Mesendoderm (in vitro differentiated cells): ENCODE measurements around the gene DGKH.

Source experiments
- DNase-seq: peaks from one replicate; pipeline ENCODE4 v3.0.0; 2013
- H2AK5ac ChIP-seq: 2 replicates; pipeline ENCODE4 v1.6.1; 2013; ENCODE audit warnings: low read length, inconsistent platforms
- H2BK120ac ChIP-seq: 2 replicates; pipeline ENCODE4 v1.6.1; 2013; ENCODE audit warnings: low read depth, mild to moderate bottlenecking, low read length, moderate library complexity, mixed read lengths
- H2BK15ac ChIP-seq: replicated peaks from 2 replicates; pipeline ENCODE4 v1.6.1; 2013; ENCODE audit warnings: low read depth, mild to moderate bottlenecking, moderate library complexity
- H2BK5ac ChIP-seq: 2 replicates; pipeline ENCODE4 v1.6.1; 2013; ENCODE audit warnings: low read length, inconsistent platforms
- H3K18ac ChIP-seq: 2 replicates; pipeline ENCODE4 v1.6.1; 2013; ENCODE audit warnings: mild to moderate bottlenecking, low read length, mixed read lengths
- H3K23ac ChIP-seq: one replicate; pipeline ENCODE4 v1.6.1; 2013; ENCODE audit warnings: low read length
- H3K27ac ChIP-seq: 2 replicates; pipeline ENCODE4 v1.5.1; 2013; ENCODE audit warnings: low read depth, mild to moderate bottlenecking, inconsistent platforms, low read length, moderate library complexity
- H3K27me3 ChIP-seq: 2 replicates; pipeline ENCODE4 v1.6.1; 2013; ENCODE audit warnings: low read length, control low read depth, mild to moderate bottlenecking, inconsistent platforms; ENCODE audit not compliant: insufficient read depth, poor library complexity
- H3K36me3 ChIP-seq: 2 replicates; pipeline ENCODE4 v1.6.1; 2013; ENCODE audit warnings: low read length, inconsistent platforms; ENCODE audit not compliant: control insufficient read depth, insufficient read depth
- H3K4ac ChIP-seq: one replicate; pipeline ENCODE4 v1.6.1; 2013; ENCODE audit warnings: low read depth, mild to moderate bottlenecking, low read length, moderate library complexity
- H3K4me1 ChIP-seq: 2 replicates; pipeline ENCODE4 v1.6.1; 2013; ENCODE audit warnings: low read depth, low read length, inconsistent platforms; ENCODE audit not compliant: control insufficient read depth
- H3K4me2 ChIP-seq: 2 replicates; pipeline ENCODE4 v1.6.1; 2013; ENCODE audit warnings: low read length
- H3K4me3 ChIP-seq: 2 replicates; pipeline ENCODE4 v1.5.1; 2013; ENCODE audit warnings: mild to moderate bottlenecking, low read length
- H3K56ac ChIP-seq: one replicate; pipeline ENCODE4 v1.6.1; 2013; ENCODE audit warnings: low read length
- H3K79me1 ChIP-seq: 2 replicates; pipeline ENCODE4 v1.6.1; 2013; ENCODE audit warnings: low read length, inconsistent platforms
- H3K79me2 ChIP-seq: 2 replicates; pipeline ENCODE4 v1.6.1; 2013; ENCODE audit warnings: mild to moderate bottlenecking, low read length; ENCODE audit not compliant: control insufficient read depth, insufficient read depth
- H3K9ac ChIP-seq: 2 replicates; pipeline ENCODE4 v1.6.1; 2013; ENCODE audit warnings: low read length, inconsistent platforms
- H4K5ac ChIP-seq: one replicate; pipeline ENCODE4 v1.6.1; 2013; ENCODE audit warnings: low read length
- H4K8ac ChIP-seq: one replicate; pipeline ENCODE4 v1.6.1; 2013; ENCODE audit warnings: low read depth, mild to moderate bottlenecking, control low read depth, low read length, moderate library complexity
- WGBS: extraction: QIAGEN DNeasy Blood & Tissue Kit; methylation state at CpG from one replicate; pipeline ENCODE4 v1.1.7; 2013; ENCODE audit warnings: low lambda C conversion rate, missing lambda C conversion rate; ENCODE audit not compliant: insufficient coverage; ENCODE audit errors: extremely low coverage; 5-methylcytosine and 5-hydroxymethylcytosine counted together

Gene DGKH

GRCh38 chr13:42038661-42039456, 9.6 kb upstream of the DGKH start:
- Histone ChIP-seq H3K9ac (no peak overlapping the region), H3K56ac (no peak overlapping the region), H3K79me1 (peaks cover 2% of the 10 kb centered on the region), H2BK5ac (no peak overlapping the region), H3K18ac (no peak overlapping the region), H3K36me3 (no peaks in the 10 kb centered on the region), H2AK5ac (no peak overlapping the region), H4K8ac (no peak overlapping the region), H3K79me2 (no peaks in the 10 kb centered on the region), H3K4me1 (peaks cover 5% of the 10 kb centered on the region), H2BK120ac (no peak overlapping the region), H3K4me2 (no peak overlapping the region), H4K5ac (no peak overlapping the region), H3K23ac (no peak overlapping the region), H3K27ac (no peak overlapping the region), H3K27me3 (peaks cover 3% of the 10 kb centered on the region), H3K4me3 (no peak overlapping the region), H2BK15ac (no peak overlapping the region), H3K4ac (no peak overlapping the region)
- no peak for DNase-seq
- WGBS: no CpG with 5 or more reads among the region's 19 CpGs

- no peak overlapping the region for H3K23ac ChIP-seq
- no peak overlapping the region for H3K4ac ChIP-seq
- no CpG with 5 or more reads among the region's 14 CpGs for WGBS
- peak overlapping the region; percentile 92 for H3K56ac ChIP-seq
- peak overlapping the region; percentile 60 for H3K4me3 ChIP-seq
- no peak overlapping the region for H2AK5ac ChIP-seq
- H3K79me1 ChIP-seq: peaks cover 2% of the 10 kb centered on the region
- no peaks in the 10 kb centered on the region for H3K79me2 ChIP-seq
- H3K36me3 ChIP-seq: no peaks in the 10 kb centered on the region
- peaks cover 5% of the 10 kb centered on the region for H3K4me1 ChIP-seq
- peak overlapping the region; percentile 98 for H3K18ac ChIP-seq
- H3K4me2 ChIP-seq: peak overlapping the region; percentile 87
- no peak overlapping the region for H2BK120ac ChIP-seq
- no peak overlapping the region for H2BK15ac ChIP-seq
- peak overlapping the region; percentile 76 for H3K9ac ChIP-seq
- no peak overlapping the region for H3K27ac ChIP-seq
- no peak overlapping the region for H4K5ac ChIP-seq
- H3K27me3 ChIP-seq: peaks cover 3% of the 10 kb centered on the region
- H4K8ac ChIP-seq: no peak overlapping the region
- DNase-seq: no peak
- no peak overlapping the region for H2BK5ac ChIP-seq
These were observed 8.9 kb upstream of the DGKH start for GRCh38 chr13:42039457-42039945.

GRCh38 chr13:42039946-42040729, 8.3 kb upstream of the DGKH start:
- no CpG with 5 or more reads among the region's 91 CpGs for WGBS
- Histone ChIP-seq H3K27ac (peak overlapping the region; percentile 56), H2BK15ac (no peak overlapping the region), H4K5ac (no peak overlapping the region), H3K79me1 (peaks cover 2% of the 10 kb centered on the region), H3K23ac (no peak overlapping the region), H3K36me3 (no peaks in the 10 kb centered on the region), H2BK120ac (peak overlapping the region; percentile 96), H3K9ac (peak overlapping the region; percentile 76), H3K4me1 (peaks cover 5% of the 10 kb centered on the region), H3K79me2 (no peaks in the 10 kb centered on the region), H2BK5ac (no peak overlapping the region), H4K8ac (peak overlapping the region; percentile 87), H3K4ac (no peak overlapping the region), H3K18ac (peak overlapping the region; percentile 98), H3K4me2 (peak overlapping the region; percentile 87), H3K56ac (peak overlapping the region; percentile 92), H3K27me3 (peaks cover 3% of the 10 kb centered on the region), H3K4me3 (peak overlapping the region; percentile 60), H2AK5ac (no peak overlapping the region)
- peak; percentile 73 for DNase-seq

DNA sequence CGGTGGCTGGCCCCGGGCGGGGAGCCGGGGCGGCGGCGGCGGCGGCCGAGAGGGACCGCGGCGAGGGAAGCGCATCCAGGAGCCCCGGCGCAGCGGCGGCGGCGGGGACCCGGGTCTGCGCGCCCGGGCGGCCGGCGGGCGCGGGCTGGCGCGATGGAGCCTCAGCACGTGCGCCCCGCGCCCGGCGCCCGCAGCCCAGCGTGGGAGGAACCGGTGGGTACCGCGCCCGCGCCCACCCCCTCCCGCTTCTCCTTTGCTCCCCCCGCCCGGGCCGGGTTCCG, 7.8 kb upstream of the DGKH start:
- Histone ChIP-seq H3K4me3 (peak overlapping the region; percentile 87), H3K4me2 (peak overlapping the region; percentile 99), H2AK5ac (no peak overlapping the region), H3K27ac (peak overlapping the region; percentile 56), H4K8ac (peak overlapping the region; percentile 87), H3K36me3 (no peaks in the 10 kb centered on the region), H3K79me1 (peaks cover 2% of the 10 kb centered on the region), H2BK15ac (no peak overlapping the region), H3K4me1 (peaks cover 5% of the 10 kb centered on the region), H3K23ac (no peak overlapping the region), H3K18ac (peak overlapping the region; percentile 98), H3K56ac (peak overlapping the region; percentile 95), H2BK5ac (no peak overlapping the region), H3K9ac (peak overlapping the region; percentile 83), H3K27me3 (peaks cover 3% of the 10 kb centered on the region), H3K79me2 (no peaks in the 10 kb centered on the region), H3K4ac (peak overlapping the region; percentile 46), H4K5ac (no peak overlapping the region), H2BK120ac (peak overlapping the region; percentile 96)
- no CpG with 5 or more reads among the region's 49 CpGs for WGBS
- no peak for DNase-seq

DNA sequence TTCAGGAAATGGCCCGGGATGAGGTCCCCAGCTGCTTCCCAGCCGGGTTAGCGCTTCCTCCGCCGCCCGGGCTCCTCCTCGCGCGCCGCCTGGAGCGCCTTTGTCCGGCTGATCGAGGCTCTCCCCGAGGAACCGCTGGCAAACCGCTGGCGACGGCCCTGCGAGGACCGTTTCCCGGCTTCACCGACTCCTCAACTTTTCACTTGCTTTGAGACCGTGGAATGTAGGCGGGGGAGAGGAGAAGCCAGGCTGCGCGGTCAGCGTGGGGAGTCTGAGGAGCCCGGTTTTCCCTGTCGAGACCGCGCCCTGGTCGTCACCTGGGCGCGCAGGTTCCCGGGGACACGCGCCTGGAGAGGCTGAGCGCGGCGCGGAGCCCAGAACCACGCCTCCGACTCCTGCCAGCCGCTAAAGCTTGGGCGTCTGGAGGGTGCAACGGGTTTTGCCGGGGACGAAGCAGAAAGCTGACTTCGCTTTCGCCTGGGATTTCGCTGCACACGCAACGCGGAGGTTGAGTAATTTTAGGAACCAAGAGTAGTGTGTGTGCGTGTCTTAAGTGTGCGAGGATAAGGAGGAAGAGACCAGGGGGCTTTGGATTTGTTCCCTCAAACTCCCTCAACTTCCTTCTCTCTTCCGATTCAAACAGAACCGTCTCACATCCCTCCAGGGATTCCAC, 7.3 kb upstream of the DGKH start:
- Histone ChIP-seq H3K79me2 (no peaks in the 10 kb centered on the region), H3K36me3 (no peaks in the 10 kb centered on the region), H3K27me3 (peaks cover 3% of the 10 kb centered on the region), H3K27ac (no peak overlapping the region), H2BK5ac (no peak overlapping the region), H3K4me1 (peaks cover 5% of the 10 kb centered on the region), H3K4me2 (peak overlapping the region; percentile 99), H2BK15ac (no peak overlapping the region), H3K18ac (peak overlapping the region; percentile 98), H3K56ac (peak overlapping the region; percentile 95), H3K4me3 (peak overlapping the region; percentile 87), H3K4ac (peak overlapping the region; percentile 46), H4K5ac (no peak overlapping the region), H2AK5ac (no peak overlapping the region), H2BK120ac (no peak overlapping the region), H3K23ac (no peak overlapping the region), H3K79me1 (peaks cover 2% of the 10 kb centered on the region), H3K9ac (peak overlapping the region; percentile 83), H4K8ac (no peak overlapping the region)
- DNase-seq: peak; percentile 71
- WGBS: no CpG with 5 or more reads among the region's 58 CpGs
